GOT3 (cell line): ENCODE measurements around the gene ANKRD29.
"Not testable (repeated sequence)": the region's sequence is repeated elsewhere in the genome, so short reads cannot be mapped to it uniquely, and the experiment has no call there.

Experiments used
- DNase-seq: peaks from one replicate; lab custom pipeline; 2025; ENCODE audit warnings: mixed read lengths; lab: John Stamatoyannopoulos, UW

The ANKRD29 gene

DNA sequence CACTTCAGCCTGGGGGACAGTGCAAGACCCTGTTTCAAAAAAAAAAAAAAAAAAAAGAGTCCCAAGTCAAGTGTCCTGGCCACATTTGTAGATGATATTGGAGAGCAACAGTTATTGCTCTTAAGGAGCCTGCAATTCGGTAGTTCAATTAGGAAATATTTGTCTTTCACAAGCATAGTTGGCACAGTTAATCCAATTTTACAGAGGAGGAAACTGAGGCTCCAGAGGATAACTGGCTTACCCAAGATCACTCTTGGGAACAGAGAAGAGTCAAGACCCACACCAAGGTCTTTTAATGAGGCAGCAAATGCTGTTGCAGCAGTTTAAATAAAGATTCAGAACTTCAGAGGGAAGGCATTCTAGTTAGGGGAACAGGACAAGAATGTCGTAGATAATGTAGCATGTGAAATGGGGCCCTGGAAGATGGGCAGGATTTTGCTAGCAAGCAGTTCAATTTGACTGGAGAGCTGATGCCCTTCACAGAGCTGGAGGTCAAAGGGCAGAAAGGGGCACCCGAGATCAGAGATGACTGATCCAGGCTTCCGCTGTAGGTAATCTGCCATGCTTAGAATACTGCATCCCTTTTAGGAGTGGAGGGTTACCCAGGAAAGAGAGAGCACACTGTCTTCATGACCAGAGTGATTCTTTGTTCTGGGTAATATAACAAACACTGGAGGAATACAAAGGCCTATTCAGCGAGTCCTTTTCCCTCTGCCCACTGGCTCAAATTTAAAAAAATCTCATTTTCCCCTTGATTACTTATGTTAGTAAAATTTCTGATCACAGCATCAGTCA is 79.4 kb downstream of the ANKRD29 start:
- no peak for DNase-seq

DNA sequence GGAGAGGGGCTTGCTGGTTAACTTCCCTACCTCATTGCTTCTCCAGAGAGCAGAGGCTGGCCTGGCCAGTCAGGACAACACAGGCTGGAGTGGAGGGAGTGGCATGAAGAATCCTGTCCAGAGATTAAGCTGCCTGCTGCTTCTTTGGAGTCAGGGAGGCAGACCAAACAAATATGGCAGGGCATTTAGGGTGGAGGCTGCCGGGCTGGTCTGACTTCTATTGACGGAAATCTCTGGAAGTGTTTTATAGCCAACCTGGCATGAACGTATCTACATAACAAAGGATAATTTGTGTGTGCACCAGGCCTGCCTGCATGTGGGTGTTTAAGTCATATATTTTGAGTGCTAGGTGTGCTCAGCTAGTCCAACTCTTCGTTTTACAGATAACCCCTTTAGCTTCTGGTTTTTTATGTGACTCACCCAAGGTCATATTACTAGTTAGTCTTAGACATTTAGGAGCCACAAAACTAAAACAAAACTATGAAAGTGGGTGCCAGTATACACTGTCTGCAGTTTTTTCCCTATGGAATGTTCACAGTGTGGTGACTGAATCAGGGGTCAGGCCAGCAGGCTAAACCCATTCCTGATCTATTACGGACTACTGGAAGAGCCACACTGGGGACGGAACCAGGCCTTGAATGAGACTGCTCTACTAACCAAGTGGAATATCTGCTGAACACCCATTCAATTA is 81.9 kb downstream of the ANKRD29 start:
- DNase-seq: no peak

DNA sequence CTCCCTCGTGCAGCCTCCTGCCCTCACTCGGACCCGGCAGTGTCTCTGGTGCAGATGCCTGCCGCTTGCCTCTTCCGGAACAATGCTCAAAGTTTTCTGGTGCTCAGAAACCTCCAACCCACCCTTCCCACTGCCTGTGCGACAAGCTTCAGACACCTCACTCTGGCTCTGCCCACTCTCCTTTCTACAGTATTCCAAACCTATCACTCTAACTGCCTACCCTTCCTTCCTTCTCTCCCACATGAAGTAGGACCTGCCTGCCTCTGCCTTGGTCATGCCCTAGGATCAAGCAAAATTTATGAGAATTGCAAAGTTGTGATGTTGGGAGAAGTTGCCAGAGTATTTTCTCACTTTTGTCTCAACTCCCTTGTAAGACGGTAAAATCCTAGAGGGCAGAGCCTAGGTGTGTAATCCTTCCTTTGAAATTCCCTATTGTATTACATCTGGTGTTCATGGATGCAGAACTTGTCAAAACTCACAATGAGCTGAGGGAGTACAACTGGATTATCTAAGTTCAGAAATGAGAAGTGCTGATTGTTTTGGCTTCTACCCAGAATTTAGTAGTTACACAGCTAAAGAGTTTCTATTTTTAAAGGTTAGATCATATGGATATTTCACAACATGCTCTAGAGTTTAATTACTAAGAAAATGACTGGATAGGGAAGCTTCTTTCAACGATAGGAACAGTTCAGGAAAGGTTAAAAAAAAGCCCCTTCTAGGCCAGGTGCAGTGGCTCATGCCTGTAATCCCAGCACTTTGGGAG is 83.6 kb downstream of the ANKRD29 start:
- no peak for DNase-seq

DNA sequence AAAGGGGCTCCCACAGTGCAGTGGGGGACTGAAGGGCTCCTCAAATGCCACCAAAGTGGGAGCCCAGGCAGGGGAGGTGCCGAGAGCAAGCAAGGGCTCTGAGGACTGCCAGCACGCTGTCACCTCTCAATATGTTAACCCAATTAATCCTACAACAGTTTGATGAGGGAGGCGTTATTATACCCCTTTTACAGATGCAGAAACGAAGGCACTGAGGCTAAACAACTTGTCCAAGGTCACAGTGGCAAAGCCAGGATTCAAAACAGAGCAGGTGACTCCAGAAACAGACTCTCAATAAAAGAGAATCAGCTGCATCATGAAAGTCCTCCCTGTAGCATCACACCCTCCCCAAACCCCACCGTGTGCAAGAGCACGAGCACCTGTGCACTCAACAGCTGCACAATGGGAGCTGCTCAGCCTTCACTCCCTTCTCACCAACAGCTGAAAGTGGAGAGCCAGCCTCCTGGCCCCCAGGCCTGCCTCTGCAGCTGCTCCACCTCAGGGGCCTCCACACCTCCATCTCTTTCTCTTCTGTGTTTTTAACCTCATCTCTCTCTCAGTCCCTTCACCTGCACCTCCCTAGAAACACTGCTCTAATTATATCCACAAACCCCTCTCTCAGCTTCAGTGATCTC is 84.5 kb downstream of the ANKRD29 start:
- DNase-seq: no peak

DNA sequence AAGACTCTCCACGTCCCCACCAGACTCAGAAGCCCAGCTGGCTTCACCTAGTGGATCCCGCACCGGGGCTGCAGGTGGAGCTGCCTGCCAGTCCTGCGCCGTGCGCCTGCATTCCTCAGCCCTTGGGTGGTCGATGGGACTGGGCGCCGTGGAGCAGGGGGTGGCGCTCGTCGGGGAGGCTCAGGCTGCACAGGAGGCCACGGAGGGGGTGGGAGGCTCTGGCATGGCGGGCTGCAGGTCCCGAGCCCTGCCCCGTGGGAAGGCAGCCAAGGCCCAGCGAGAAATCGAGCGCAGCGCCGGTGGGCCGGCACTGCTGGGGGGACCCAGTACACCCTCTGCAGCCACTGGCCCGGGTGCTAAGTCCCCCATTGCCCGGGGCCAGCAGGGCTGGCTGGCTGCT is 85.2 kb downstream of the ANKRD29 start:
- DNase-seq: not testable (repeated sequence)

DNA sequence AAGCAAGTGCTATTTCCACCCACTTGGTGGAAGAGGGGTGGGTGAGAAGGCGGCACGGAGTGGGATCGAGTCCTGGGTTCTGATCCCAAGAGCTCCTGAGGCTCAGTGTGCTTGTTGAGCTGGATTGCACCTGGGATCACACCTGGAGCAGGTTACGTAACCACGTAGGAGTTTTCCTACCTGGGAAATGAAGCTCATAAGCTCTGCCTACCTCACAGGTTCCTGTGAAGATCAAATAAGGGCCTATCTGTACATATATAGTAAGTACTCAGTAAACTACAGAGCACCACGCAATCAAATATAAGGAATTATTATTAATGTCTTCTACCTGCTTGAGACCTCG is 87.4 kb downstream of the ANKRD29 start:
- DNase-seq: no peak

DNA sequence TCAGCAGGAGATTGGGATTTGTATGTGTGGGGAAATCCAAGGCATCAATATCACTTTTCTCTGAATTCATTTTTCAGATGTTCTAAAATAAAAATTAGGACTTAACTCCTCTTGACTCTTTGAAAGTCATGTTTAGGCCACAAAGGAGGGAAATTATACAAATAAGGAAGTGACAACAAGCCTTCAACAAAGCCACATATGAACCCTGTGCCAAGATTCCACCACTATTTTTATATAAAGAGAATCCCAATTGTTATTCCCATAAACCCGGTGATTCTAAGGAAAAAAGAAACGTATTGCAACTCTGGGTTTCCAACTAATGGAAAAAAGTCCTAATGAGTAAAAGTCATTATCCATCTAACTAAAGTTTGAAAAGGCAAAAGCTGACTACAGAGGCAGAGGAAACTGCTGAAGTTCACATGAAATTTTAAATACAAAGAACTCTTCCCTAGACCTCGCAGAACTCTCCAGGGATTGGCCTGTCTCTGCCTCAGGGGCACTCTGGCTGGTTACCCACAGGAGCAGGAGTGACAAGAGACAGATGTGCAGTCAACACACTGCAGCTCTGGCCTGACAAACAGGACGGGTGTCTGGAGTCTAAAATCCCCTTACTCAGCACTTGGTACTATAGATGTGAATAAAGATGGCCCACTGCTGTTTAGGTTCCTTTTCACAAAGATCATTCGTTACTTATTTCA is 88.0 kb downstream of the ANKRD29 start:
- DNase-seq: no peak

DNA sequence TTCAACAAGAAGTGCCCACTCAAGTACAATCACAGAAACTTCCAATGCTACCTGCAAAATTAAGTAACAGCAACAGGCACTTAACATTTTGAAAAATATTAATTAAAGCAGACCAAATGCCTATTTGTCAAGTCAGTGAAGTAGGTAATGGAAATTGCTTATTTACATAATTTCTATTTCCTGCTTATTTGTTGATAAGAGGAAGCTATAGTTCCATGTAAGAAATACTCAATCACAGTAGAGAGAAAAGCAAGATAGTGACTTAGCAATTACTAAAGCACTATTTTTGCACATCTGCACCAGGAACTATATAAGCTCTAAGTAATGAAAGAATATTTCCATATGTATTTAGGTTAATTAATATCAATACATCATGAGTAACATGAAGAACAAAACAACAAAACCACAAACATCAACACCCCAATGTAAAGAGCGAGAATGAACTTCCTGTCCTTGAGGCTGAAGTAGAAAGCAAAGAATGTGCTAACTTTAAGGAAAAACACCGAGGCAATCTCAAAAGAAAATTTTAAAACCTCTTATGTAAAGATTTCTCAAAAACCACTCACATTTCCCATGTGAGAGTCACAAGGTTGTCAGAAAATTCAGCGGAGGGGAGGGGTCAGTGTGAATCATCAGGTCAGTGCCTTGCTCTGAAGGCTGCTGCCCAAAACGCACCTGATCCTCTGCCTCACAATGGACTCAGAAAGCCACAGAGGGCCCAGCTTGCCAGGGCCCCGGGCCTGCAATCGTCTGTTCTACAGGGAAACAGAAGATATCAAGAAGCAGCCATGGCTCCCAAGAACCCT is 88.9 kb downstream of the ANKRD29 start:
- DNase-seq: no peak

DNA sequence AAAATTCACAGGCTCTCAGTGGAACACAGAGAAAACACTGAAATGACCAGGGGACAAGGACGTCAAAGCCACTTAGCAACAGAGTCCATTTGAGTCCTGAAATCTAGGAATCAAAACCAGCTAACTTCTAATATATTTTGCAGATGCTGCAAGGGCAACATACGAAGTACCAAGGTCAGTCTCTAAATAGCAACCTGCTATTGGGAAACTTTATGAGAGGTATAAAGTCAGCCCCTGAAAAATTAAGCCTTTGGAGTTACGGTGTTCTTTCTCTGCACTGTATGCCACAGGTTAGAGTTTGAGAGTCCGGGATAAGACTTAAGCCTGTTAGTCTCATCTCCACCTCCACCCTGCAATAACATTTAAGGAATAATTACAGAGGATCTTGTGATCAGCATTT is 89.7 kb downstream of the ANKRD29 start:
- no peak for DNase-seq

DNA sequence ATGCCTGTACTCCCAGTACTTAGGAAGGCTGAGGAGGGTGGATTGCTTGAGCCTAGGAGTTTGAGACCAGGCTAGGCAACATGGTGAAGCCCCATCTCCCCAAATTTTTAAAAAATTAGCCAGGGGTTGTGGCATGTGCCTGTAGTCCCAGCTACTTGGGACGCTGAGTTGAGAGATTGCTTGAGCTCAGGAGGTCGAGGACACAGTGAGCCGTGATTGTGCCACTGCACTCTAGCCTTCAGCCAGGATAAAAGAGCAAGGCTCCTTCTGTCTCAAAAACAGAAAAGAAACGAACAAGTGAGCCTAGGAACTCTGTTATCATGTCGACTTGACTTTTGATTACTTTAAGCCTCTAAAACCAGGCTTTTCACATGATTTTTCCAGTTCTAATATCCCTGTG is 90.1 kb downstream of the ANKRD29 start:
- DNase-seq: no peak

DNA sequence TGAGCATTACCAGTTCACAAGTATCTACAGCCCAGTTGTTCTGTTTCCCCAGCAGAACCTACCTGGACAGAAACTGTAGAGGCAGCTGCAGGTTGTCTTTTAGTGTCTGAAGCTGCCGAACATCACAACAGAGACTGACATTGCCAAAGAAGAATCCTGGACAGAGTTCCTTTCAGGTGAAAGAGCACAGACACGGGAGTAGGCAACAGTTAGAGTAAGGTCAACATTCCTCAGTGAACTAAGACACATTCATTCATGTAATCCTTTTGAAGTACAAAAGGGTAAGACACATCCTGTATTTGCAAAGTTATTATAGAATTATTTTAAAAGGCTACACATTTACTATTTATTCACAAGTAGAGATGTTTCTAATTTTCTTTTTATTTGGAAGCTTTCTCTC is 90.7 kb downstream of the ANKRD29 start:
- DNase-seq: no peak

DNA sequence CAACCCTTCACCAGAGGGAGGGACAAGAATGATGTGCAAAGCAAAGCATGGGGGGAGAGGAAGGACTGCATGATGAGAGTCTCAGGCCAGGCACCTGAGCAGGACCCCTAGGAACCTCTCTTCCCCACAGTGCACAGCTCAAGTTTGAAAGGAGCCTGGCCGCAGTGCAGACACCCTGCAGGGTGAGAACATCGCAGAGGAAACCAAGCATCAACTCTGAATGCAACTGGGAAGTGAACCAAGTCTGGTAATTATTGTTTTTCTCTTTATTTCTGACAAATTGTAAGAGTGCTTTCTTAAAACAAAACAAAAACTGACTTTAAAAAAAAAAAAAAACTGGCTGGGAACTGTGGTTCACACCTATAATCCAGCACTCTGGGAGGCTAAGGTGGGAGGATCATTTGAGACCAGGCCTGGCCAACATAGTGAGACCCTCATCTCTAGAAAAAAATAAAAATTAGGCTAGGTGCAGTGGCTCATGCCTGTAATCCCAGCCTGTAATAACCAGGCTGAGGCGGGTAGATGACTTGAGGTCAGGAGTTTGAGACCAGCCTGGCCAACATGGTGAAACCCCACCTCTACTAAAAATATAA is 91.7 kb downstream of the ANKRD29 start:
- DNase-seq: no peak

DNA sequence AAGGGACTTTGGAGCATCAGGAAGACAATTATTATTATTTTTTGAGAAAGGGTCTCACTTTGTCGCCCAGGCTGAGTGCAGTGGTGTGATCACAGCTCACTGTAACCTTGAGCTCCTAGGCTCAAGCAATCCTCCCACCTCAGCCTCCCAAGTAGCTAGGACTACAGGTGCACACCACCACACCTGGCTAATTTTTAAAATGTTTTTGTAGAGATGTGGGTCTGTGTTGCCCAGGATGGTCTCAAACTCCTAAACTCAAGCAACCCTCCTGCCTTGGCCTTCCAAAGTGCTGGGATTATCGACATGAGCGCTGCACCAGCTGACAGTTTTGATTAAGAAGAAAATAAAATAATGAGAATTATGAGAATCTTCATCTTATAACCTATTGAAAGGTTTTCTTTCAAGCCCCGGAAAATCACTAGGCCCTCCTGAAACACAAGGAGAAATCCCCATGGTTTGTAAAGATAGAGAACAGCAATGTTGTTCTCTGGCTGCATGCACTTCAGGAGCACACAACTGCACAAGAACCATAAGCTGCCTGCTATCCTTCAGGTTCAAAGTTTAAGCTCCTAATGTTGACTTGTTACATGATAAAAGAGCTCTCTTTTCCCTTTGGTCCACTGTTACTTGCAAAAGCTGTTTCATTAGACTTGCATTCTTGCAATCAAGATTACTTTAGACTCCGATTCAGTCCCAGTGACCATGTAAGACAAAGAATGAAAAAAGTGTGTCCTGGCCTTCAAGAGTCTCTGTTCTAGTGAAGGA is 93.2 kb downstream of the ANKRD29 start:
- no peak for DNase-seq

DNA sequence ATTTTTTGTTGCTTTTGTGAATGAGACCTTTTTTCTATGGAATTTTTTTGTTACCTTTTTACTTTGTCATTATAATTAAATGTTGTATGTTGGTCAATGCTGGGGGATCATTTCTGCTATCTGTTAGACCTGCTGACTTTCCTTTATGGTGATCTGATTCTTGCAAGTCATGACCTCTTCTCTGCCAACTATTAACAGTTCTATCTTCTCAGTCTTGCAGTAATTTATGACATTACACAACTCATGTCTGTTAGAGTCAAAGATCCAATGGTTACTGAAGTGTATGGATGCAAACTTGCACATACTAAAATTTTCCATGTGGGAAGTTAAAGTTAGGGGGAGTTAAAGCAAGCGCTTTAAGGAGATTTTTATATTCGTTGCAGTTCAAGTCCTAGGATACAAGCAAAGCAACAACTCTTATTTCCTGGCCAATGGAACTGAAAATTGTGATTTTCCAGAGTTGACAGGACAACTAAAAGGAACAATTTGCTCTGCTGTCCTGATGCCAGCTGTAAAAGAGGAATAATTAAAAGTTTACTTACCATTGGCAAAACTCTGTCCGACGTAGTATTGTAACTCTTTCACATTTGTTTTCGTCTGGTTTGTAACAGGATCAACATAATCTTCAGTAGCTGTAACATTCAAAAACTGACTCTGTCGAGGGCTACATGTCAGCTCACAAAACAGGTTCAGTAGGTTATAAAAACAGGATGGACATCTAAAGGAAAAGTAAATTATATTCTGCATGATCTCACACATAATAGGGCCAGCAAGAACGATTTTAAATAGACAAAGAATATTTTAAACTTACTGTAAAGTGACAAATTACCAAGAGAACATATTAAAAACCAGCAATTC is 94.2 kb downstream of the ANKRD29 start:
- DNase-seq: no peak

DNA sequence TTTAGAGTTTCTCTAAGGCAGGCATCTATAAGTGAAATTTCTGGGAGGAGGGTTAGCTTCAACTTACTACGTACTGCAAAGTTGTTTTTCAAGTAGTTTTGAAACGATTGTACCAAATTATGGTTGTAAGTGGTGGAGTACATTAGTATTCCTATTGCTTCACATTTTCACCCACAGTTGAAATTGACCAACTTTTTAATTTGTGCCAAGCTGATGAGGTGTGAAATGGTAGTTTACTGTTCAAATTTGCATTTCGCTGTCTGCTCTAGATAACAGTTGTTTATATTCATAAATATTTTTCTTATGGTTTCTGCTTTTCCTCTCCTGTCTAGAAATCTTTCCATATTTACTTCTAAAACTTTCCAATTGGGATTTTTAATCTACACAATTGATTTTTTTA is 95.0 kb downstream of the ANKRD29 start:
- DNase-seq: no peak

DNA sequence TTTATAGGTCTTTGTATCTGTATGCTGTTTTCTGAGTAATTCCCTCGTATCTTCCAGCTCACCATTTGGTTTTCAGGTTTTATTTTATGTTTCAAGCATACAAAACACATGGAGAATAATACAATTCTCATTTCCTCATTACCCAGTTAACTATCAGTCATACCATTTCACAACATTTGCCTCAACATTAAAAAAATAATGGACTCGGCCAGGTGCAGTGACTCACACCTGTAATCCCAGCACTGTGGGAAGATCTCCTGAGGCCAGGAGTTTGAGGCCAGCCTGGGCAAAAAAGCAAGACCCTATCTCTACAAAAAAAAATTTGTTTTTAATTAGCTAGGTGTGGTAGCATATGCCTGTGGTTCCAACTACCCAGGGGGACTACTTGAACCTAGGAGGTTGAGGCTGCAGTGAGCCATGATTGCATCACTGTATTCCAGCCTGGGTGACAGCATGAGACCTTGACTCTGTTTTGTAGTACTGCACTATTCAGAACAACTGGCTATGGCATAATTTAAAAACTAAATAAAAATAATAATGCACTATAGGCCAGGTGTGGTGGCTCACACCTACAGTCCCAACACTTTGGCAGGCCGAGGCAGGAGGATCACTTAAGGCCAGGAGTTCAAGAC is 96.7 kb downstream of the ANKRD29 start:
- DNase-seq: no peak

DNA sequence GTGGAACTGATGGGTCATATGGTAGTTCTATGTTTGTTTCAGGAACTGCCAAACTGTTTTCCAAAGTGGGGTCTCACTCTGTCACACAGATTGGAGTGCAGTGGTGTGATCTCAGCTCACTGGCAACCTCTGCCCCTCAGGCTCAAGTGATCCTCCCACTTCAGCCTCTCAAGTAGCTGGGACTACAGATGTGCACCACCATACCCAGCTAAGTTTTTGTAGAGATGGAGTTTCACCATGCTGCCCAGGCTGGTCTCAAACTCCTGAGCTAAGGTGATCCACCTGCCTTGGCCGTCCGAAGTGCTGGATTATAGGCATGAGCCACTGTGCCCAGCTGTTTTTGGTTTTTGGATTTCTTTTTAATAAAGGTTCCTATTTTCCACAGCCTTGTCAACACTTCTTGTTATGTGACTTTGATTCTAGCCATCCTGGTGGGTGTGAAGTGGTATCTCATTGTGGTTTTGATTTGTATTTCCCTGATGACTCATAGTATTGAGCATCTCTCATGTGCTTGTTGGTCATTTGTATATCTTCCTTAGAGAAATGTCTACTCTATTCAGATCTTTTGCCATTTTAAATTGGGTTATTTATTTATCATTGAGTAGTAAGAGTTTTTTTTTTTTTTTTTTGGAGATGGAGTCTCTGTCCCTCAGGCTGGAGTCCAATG is 99.2 kb downstream of the ANKRD29 start:
- DNase-seq: no peak

DNA sequence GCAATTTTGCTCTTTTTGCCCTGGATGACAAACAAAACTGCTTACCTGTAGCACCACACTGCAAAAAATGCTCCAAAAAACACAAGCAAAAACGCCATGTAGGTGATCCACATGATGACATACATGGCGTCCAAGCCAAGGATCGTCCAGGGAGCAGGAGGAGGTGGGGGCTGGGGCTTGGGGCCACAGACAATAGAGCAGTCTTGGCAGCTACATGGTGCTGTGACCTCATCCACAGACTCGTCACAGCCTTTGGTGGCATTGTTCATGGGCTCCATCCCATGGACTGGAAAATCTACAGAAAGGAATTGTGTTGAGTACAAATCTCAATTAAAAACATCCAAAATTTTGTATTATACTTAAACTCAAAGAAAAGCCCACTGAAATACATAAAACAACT is 102.5 kb downstream of the ANKRD29 start:
- DNase-seq: no peak
